Adipose tissue (tissue), 3 donors: Measurements from ENCODE around the gene LPCAT1. TPM values are rescaled to one million over a fixed set of nuclear protein-coding genes. Genes with fewer than 3 reads are reported as not detected.
"Not testable (repeated sequence)": the region's sequence is repeated elsewhere in the genome, so short reads cannot be mapped to it uniquely, and the experiment has no call there.

ENCODE experiments used
- H3K27ac ChIP-seq: one replicate; pipeline ENCODE4 v1.5.1; 2013; ENCODE audit warnings: low read depth, low read length
- WGBS, 3 donors: extraction: QIAGEN DNeasy Blood & Tissue Kit; methylation state at CpG; one replicate each; pipeline ENCODE4 v1.1.7; 2013; 5-methylcytosine and 5-hydroxymethylcytosine counted together
- polyA plus RNA-seq, 3 donors: library from polyadenylated mRNA; stranded (reverse); fragments of 200-250 nt; gene quantifications; one replicate each; pipeline ENCODE4 v1.2.3, GENCODE V29; 2013
- donor health status: healthy with polysubstance abuse.
- donor health status: Bipolar disorder and iron deficiency.
- donor health status: healthy.

Gene LPCAT1
- polyA plus RNA-seq = 10 to 100 TPM in 2 of 3 donors, 1 to 10 TPM in 1; 7.5 to 21.7 (median 21.0) TPM

GRCh38 chr5:1523793-1524480 is at the start of gene LPCAT1:
TSS of gene LPCAT1 (minus strand) at chr5:1523960. CDS start at chr5:1523844, 116 bp downstream.
- WGBS, 3 donors = 2 to 3% (median 3%) methylated on average over 49 to 85 of the region's 85 CpGs

DNA sequence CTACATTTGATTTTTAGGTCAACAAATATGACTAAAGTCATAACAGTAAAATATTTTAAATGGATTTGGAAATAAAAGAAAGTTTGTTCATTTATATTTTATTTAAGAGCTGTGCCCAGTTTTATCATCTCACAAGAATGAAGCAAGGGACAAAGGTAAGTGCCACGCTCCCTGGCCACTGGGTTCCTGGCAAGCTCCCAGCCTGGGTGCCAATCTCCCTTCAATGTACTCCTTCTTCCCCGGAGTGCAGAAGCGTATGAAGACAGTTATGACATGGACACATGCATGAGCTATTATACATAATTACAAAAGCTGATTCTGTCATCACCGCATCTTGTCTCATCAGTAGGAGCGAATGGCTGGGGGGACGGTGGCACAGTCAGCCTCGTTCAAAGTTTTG is 48.1 kb upstream of the LPCAT1 start:
- 88 to 95% (median 91%) methylated on average over 7 of the region's 7 CpGs for WGBS, 3 donors
- not testable (repeated sequence) for H3K27ac ChIP-seq

More at GRCh38 chr5:1523793-1524480, at the start of gene LPCAT1:
- H3K27ac ChIP-seq = no peak within 1 kb of the TSS

- 99 to 100% (median 99%) methylated on average over 10 of the region's 10 CpGs for WGBS, 3 donors
- no peak overlapping the region for H3K27ac ChIP-seq
These were observed 47.2 kb upstream of the LPCAT1 start for GRCh38 chr5:1570975-1571374.

- 24 to 41% (median 38%) methylated on average over 12 of the region's 12 CpGs for WGBS, 3 donors
- H3K27ac ChIP-seq = no peak overlapping the region
These were observed 44.6 kb upstream of the LPCAT1 start for GRCh38 chr5:1568201-1568979.

GRCh38 chr5:1567527-1568200 is 43.9 kb upstream of the LPCAT1 start:
- WGBS, 3 donors = 57 to 87% (median 87%) methylated on average over 16 of the region's 16 CpGs
- H3K27ac ChIP-seq = not testable (repeated sequence)

- 74 to 87% (median 85%) methylated on average over 25 of the region's 25 CpGs for WGBS, 3 donors
- no peak overlapping the region for H3K27ac ChIP-seq
These were observed 42.3 kb upstream of the LPCAT1 start for GRCh38 chr5:1565737-1566734.

DNA sequence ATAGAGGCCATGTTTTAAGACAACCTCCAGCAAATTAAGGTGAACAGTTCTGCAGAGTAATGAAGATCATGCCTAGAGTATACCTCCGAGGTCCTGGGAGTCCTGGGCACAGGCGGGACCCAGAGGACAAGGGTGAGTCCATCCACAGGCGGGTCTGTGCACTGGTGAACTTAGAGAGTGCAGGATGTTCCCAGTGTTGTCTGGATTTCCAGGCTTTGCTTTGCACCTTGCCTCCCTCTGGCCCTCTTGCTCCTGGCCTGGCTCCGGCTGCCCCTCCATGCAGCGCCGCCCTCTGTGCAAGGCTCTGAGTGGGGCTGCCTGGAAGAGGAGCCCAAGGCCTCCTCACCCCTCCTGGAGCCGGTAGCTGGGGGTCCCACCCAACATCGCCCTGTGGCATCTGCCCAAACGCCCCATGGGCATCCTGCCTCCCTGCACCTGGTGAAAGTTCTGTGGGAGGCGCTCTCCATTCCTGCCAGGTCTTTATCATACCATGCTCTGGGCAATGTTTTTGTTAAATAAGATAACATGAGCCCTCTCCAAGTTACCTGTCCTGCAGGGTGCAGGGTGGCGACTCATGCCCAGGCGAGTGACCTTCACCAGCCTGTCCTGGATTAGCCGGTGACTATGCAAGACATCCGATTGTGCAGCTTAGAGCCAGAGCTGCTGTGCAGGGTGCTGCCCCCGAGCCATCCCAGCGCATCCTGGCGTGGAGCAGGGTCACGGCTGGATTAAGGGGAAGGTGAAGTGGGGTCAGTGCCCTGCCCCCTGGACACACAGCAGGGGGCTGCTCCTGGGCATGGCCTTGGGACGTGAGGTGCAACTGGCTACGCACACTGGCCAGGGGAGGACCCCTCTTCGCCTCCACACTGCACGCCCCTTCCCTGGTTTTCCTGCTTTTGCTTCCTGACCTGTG is 41.3 kb upstream of the LPCAT1 start:
- 92 to 94% (median 94%) methylated on average over 21 to 22 of the region's 22 CpGs for whole genome bisulfite sequencing, 3 donors
- no peak overlapping the region for H3K27ac ChIP-seq

GRCh38 chr5:1564182-1564748 is 40.5 kb upstream of the LPCAT1 start:
- no peak overlapping the region for H3K27ac ChIP-seq
- 64 to 82% (median 69%) methylated on average over 14 of the region's 14 CpGs for WGBS, 3 donors

GRCh38 chr5:1563617-1564181 is 39.9 kb upstream of the LPCAT1 start:
- no peak overlapping the region for H3K27ac ChIP-seq
- WGBS, 3 donors = 62 to 75% (median 68%) methylated on average over 7 of the region's 7 CpGs

DNA sequence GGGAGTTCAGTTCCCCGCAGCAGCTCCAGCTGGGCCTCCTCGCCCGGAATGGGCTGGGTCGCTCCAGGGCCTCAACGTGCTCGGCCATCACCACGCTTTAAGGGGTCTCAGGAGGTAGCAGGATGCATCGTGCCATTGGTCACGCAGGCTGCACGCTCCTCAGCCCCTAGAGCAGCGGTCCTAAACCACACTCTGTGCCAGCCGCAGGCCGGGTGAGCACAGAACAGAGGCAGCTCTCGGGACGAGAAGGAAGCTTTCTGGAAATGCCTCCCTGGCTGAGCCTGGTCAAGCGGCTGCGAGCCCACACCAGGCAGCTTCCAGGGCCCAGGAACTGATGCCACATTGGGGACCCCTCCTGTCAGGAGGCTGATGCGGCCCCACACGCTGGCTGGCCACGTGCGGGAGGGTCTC is 39.3 kb upstream of the LPCAT1 start:
- WGBS, 3 donors = 82 to 89% (median 85%) methylated on average over 21 of the region's 21 CpGs
- H3K27ac ChIP-seq = no peak overlapping the region

DNA sequence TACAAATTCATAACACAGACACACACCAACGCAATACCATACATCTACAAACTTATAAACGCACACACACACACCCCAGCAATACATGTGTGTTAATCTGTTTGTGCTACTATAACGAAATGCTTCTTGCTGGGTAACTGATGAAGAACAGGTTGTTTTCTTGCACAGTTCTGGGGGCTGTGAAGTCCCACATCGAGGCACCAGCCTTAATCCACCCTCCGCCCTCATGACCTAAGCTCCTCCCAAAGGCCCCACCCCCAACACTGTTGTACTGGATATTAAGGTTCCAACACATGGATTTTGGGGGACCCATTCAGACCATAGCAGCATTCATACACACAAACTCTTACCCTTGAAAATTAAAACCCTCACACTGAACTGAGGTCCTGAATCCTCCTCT is 38.8 kb upstream of the LPCAT1 start:
- H3K27ac ChIP-seq = no peak overlapping the region
- WGBS, 3 donors = 92 to 94% (median 94%) methylated on average over 5 of the region's 5 CpGs

GRCh38 chr5:1561402-1561929 is 37.7 kb upstream of the LPCAT1 start:
- WGBS, 3 donors = 73 to 80% (median 76%) methylated on average over 10 of the region's 10 CpGs

DNA sequence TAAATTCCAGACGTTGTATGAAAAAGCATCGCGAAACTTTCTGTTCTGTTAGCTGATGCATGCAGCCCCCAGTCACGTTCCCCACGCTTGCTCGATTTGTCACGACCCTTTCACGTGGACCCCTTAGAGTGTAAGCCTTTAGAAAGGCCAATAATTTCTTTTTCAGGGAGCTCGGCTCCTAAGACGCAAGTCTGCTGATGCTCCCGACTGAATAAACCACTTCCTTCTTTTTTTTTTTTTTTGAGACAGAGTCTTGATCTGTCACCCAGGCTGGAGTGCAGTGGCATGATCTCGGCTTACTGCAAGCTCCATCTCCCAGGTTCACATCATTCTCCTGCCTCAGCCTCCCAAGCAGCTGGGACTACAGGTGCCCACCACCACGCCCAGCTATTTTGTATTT is 36.7 kb upstream of the LPCAT1 start:
- WGBS, 3 donors = 87 to 89% (median 88%) methylated on average over 13 of the region's 13 CpGs
- not testable (repeated sequence) for H3K27ac ChIP-seq

More at GRCh38 chr5:1561402-1561929, 37.7 kb upstream of the LPCAT1 start:
- no peak overlapping the region for H3K27ac ChIP-seq

DNA sequence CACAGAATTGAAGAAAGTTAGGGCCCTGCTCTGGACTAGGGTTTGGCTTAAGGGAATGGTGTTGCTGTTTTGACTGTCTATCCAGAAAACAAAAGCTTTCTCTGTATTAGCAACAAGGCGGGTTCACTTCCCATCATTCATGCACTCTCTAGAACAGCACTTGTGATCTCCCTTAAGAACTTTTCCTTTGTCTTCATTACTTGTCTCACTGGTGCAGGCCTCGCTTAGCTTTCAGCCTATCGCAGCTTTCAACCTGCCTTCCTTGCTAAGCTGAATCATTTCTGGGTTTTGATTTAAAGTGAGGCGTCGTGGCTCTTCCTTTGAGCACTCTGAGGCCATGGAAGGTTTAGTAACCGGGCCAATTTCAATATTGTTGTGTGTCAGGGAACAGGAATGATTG is 35.2 kb upstream of the LPCAT1 start:
- no peak overlapping the region for H3K27ac ChIP-seq
- WGBS, 3 donors = 59 to 89% (median 78%) methylated on average over 6 of the region's 6 CpGs

DNA sequence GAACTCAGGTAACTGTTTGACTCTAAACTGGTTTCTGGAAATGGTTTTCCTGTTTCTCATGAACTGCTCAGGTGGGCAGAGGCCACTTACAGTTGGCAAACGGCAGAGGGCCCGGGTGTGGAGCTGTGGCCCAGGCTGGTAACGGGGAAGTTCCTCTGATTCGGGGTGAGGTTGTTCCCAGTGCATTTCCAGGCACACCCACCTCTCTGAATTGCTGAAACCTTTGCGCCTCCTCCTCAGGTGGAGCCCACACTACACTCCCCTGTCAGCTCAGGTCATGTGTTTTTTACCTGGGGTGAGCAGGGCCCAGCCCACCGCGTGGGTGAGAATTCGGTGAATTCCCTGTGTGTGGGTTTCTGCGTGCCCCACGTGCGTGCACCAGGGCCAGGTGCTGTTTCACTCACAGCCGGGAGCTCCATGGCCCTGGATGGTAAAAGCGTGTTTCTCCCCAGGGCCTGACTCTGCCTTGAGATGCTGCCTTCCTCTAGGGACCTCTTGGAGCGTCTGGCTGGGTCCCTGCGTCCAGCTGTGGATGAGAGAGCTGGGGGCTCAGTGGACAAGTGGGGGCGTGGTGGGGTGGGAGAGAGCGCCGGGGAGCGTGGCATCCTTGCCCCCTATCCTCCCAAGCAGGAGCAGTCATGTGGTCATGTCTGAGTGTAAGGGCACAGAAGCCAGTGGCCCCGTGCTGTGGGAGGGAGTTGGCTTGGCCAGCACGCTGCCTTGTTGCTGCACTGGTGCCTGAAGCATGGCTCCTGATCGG is 33.5 kb upstream of the LPCAT1 start:
- 80 to 83% (median 81%) methylated on average over 22 of the region's 22 CpGs for WGBS, 3 donors
- no peak overlapping the region for H3K27ac ChIP-seq
